Measurements from ENCODE around the gene CELF4.

The CELF4 gene

DNA sequence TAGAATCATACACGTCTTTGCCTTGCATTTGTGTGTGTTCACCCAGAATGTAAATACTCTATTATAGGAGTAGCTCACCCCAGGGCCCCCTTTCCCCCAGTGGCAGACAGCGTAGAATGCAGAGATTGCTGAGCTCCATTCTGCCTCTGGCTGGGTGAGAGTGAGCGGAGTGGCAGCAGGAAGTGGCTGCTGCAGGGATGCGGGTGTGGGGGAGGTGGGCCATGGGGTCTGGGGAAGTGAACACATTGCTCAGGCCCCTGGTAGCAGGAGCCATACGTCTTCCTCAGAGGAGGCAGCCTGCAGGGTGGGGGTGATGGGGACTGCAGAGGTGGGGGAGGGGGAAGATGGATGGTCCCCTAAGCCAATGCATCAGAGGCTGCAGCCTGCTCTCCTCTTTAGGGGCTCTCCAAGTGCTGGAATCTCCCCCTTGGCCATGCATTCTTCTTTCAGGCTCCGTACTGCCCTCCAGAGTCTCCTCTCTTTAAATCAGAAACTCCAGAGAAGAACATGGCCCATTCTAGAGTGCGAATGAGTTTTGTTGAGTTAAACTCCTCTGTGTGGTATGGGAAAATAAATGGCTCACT, 72.2 kb downstream of the CELF4 start:
- Histone ChIP-seq H3K9me3 (ENCODE audit: control insufficient read depth, low read length) (no peaks in the 10 kb centered on the region), H3K9ac (no peak overlapping the region), H3K79me2 (no peaks in the 10 kb centered on the region), H3K4me1 (no peaks in the 10 kb centered on the region), H3K36me3 (ENCODE audit: control insufficient read depth, insufficient read depth, low read length) (no peaks in the 10 kb centered on the region), H3K27ac (no peak overlapping the region), H3K4me2 (ENCODE audit: low read length) (no peak overlapping the region), H3K4me3 (ENCODE audit: low read depth, low read length) (no peak overlapping the region), H3K27me3 (ENCODE audit: control insufficient read depth, insufficient read depth, low read length) (no peaks in the 10 kb centered on the region), H2AFZ (no peak overlapping the region)
- TF ChIP-seq, protein P1, sequence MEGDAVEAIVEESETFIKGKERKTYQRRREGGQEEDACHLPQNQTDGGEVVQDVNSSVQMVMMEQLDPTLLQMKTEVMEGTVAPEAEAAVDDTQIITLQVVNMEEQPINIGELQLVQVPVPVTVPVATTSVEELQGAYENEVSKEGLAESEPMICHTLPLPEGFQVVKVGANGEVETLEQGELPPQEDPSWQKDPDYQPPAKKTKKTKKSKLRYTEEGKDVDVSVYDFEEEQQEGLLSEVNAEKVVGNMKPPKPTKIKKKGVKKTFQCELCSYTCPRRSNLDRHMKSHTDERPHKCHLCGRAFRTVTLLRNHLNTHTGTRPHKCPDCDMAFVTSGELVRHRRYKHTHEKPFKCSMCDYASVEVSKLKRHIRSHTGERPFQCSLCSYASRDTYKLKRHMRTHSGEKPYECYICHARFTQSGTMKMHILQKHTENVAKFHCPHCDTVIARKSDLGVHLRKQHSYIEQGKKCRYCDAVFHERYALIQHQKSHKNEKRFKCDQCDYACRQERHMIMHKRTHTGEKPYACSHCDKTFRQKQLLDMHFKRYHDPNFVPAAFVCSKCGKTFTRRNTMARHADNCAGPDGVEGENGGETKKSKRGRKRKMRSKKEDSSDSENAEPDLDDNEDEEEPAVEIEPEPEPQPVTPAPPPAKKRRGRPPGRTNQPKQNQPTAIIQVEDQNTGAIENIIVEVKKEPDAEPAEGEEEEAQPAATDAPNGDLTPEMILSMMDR (IDR thresholded peaks at IDR 0.05), result no peak

- H3K4me1 ChIP-seq, result no peaks in the 10 kb centered on the region
- no peaks in the 10 kb centered on the region for H3K79me2 ChIP-seq
- H3K4me3 ChIP-seq (ENCODE audit: low read depth, low read length), result no peak overlapping the region
- H3K27me3 ChIP-seq (ENCODE audit: control insufficient read depth, insufficient read depth, low read length), result no peaks in the 10 kb centered on the region
- H3K27ac ChIP-seq, result no peak overlapping the region
- TF ChIP-seq, protein P1 (IDR thresholded peaks at IDR 0.05), result no peak
- H2AFZ ChIP-seq, result no peak overlapping the region
- H3K36me3 ChIP-seq (ENCODE audit: control insufficient read depth, insufficient read depth, low read length), result no peaks in the 10 kb centered on the region
- H3K9ac ChIP-seq, result no peak overlapping the region
- H3K9me3 ChIP-seq (ENCODE audit: control insufficient read depth, low read length), result no peaks in the 10 kb centered on the region
- no peak overlapping the region for H3K4me2 ChIP-seq (ENCODE audit: low read length)
These were observed 72.6 kb downstream of the CELF4 start for GRCh38 chr18:37492952-37493351.

- TF ChIP-seq, protein P1 (IDR thresholded peaks at IDR 0.05), result no peak
- H2AFZ ChIP-seq, result no peak overlapping the region
- H3K9ac ChIP-seq, result no peak overlapping the region
- H3K9me3 ChIP-seq (ENCODE audit: control insufficient read depth, low read length), result no peaks in the 10 kb centered on the region
- H3K36me3 ChIP-seq (ENCODE audit: control insufficient read depth, insufficient read depth, low read length), result no peaks in the 10 kb centered on the region
- H3K4me3 ChIP-seq (ENCODE audit: low read depth, low read length), result no peak overlapping the region
- no peaks in the 10 kb centered on the region for H3K79me2 ChIP-seq
- H3K27ac ChIP-seq, result no peak overlapping the region
- no peaks in the 10 kb centered on the region for H3K4me1 ChIP-seq
- H3K27me3 ChIP-seq (ENCODE audit: control insufficient read depth, insufficient read depth, low read length), result no peaks in the 10 kb centered on the region
- H3K4me2 ChIP-seq (ENCODE audit: low read length), result no peak overlapping the region
These were observed 74.1 kb downstream of the CELF4 start for GRCh38 chr18:37491526-37491925.

- no peak overlapping the region for H3K27ac ChIP-seq
- H3K36me3 ChIP-seq (ENCODE audit: control insufficient read depth, insufficient read depth, low read length), result no peaks in the 10 kb centered on the region
- no peak overlapping the region for H2AFZ ChIP-seq
- H3K4me3 ChIP-seq (ENCODE audit: low read depth, low read length), result no peak overlapping the region
- TF ChIP-seq, protein P1 (IDR thresholded peaks at IDR 0.05), result no peak
- H3K9me3 ChIP-seq (ENCODE audit: control insufficient read depth, low read length), result no peaks in the 10 kb centered on the region
- peaks cover 5% of the 10 kb centered on the region for H3K27me3 ChIP-seq (ENCODE audit: control insufficient read depth, insufficient read depth, low read length)
- H3K4me1 ChIP-seq, result no peaks in the 10 kb centered on the region
- no peak overlapping the region for H3K9ac ChIP-seq
- no peak overlapping the region for H3K4me2 ChIP-seq (ENCODE audit: low read length)
- H3K79me2 ChIP-seq, result no peaks in the 10 kb centered on the region
These were observed 75.6 kb downstream of the CELF4 start for GRCh38 chr18:37489998-37490397.

DNA sequence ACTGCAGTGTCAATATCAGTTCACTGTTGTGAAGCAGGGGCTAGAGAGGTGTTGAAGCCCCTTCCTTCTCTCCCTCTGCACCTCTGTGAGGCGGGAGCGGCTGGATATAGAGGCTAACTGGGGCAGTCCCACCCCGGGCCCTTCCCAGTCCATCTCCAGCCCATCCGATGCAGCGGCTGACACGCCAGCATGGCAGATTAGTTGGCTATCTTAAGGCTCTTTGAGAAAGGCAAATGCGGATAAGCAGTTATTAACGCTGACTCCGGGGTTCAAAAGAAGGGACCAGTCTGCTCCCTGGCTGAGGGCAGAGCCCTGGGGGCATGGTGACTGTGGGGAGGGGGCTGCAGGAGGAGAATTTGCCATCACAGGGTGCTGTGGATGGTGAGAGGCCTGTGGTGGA, 76.6 kb downstream of the CELF4 start:
- no peaks in the 10 kb centered on the region for H3K79me2 ChIP-seq
- H3K9me3 ChIP-seq (ENCODE audit: control insufficient read depth, low read length), result no peaks in the 10 kb centered on the region
- H2AFZ ChIP-seq, result no peak overlapping the region
- H3K27ac ChIP-seq, result no peak overlapping the region
- no peaks in the 10 kb centered on the region for H3K36me3 ChIP-seq (ENCODE audit: control insufficient read depth, insufficient read depth, low read length)
- H3K27me3 ChIP-seq (ENCODE audit: control insufficient read depth, insufficient read depth, low read length), result peaks cover 5% of the 10 kb centered on the region
- no peak overlapping the region for H3K4me2 ChIP-seq (ENCODE audit: low read length)
- H3K4me3 ChIP-seq (ENCODE audit: low read depth, low read length), result no peak overlapping the region
- no peak overlapping the region for H3K9ac ChIP-seq
- H3K4me1 ChIP-seq, result peaks cover 4% of the 10 kb centered on the region
- TF ChIP-seq, protein P1 (IDR thresholded peaks at IDR 0.05), result no peak
